Epithelial cell of proximal tubule (primary cell): Measurements from ENCODE around the gene PTAFR. TPM values are rescaled to one million over a fixed set of nuclear protein-coding genes. Genes with fewer than 3 reads are reported as not detected.

ENCODE experiments used
- DNase-seq: peaks from one replicate; pipeline ENCODE4 v3.0.0-alpha.2; 2011; ENCODE audit warnings: low read depth
- H3K4me3 ChIP-seq: 2 replicates; pipeline ENCODE4 v1.5.1; 2011; ENCODE audit warnings: low read depth, mild to moderate bottlenecking, low read length
- CTCF ChIP-seq: conservative IDR thresholded peaks from 2 replicates; pipeline ENCODE4 v1.5.1; 2012; ENCODE audit warnings: low read depth, mild to moderate bottlenecking, low read length
- total RNA-seq: library from RNA; depleted of rRNA; stranded (reverse); fragments of >200 nt; gene quantifications from 2 replicates; pipeline ENCODE4 v1.2.3, GENCODE V29; 2015

Gene PTAFR
- total RNA-seq, 1 donor from 2014 or later, result 4.9 TPM

GRCh38 chr1:28199328-28200233 is 23.1 kb upstream of the PTAFR start:
- no peak for TF ChIP-seq CTCF
- no peak for DNase-seq
- no peak overlapping the region for H3K4me3 ChIP-seq

- no peak for TF ChIP-seq CTCF
- no peak for DNase-seq
- no peak overlapping the region for H3K4me3 ChIP-seq
Observed at GRCh38 chr1:28197682-28198415, 21.4 kb upstream of the PTAFR start.

- no peak overlapping the region for H3K4me3 ChIP-seq
- TF ChIP-seq CTCF, result no peak
- DNase-seq, result no peak
Observed at GRCh38 chr1:28196330-28196729, 19.8 kb upstream of the PTAFR start.

GRCh38 chr1:28195780-28196179 is 19.3 kb upstream of the PTAFR start:
- DNase-seq, result no peak
- no peak overlapping the region for H3K4me3 ChIP-seq
- no peak for TF ChIP-seq CTCF

- no peak for TF ChIP-seq CTCF
- no peak overlapping the region for H3K4me3 ChIP-seq
- no peak for DNase-seq
Observed at GRCh38 chr1:28194326-28195035, 18.0 kb upstream of the PTAFR start.

GRCh38 chr1:28193701-28194161 is 17.2 kb upstream of the PTAFR start:
- TF ChIP-seq CTCF, result no peak

More at GRCh38 chr1:28193701-28194161, 17.2 kb upstream of the PTAFR start:
- H3K4me3 ChIP-seq, result no peak overlapping the region
- no peak for DNase-seq
